ENCODE results near the gene TBC1D9.

DNA sequence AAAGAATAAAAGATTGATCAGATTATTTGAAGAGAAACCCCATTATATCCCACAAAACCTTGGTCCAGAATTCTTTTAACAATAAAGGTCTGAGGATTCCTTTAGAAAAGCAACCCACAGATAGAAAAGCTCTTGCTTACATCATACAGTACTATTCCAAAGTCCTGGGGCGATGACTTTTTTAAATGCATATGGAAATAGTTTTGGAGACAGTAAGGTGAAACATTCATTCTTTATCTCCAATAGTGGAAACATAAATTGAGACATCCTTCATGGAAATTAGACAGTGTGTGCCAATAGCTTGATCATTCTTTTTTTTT is 101.7 kb downstream of the TBC1D9 start:
- no peak for TF ChIP-seq EZH2 (IDR thresholded peaks at IDR 0.05; ENCODE audit: low read length)
- TF ChIP-seq, protein P1, sequence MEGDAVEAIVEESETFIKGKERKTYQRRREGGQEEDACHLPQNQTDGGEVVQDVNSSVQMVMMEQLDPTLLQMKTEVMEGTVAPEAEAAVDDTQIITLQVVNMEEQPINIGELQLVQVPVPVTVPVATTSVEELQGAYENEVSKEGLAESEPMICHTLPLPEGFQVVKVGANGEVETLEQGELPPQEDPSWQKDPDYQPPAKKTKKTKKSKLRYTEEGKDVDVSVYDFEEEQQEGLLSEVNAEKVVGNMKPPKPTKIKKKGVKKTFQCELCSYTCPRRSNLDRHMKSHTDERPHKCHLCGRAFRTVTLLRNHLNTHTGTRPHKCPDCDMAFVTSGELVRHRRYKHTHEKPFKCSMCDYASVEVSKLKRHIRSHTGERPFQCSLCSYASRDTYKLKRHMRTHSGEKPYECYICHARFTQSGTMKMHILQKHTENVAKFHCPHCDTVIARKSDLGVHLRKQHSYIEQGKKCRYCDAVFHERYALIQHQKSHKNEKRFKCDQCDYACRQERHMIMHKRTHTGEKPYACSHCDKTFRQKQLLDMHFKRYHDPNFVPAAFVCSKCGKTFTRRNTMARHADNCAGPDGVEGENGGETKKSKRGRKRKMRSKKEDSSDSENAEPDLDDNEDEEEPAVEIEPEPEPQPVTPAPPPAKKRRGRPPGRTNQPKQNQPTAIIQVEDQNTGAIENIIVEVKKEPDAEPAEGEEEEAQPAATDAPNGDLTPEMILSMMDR (optimal IDR thresholded peaks at IDR 0.05 in 1 of 3, IDR thresholded peaks at IDR 0.05 in 1 of 3, conservative IDR thresholded peaks at IDR 0.05 in 1 of 3; ENCODE audit: extremely low read depth in 1 of 3, insufficient read depth in 2 of 3, low read length in 3 of 3), result no peak
